NCI-H2196 (cell line): ENCODE results near the gene SAFB.

Source experiments
- DNase-seq: peaks from one replicate; lab custom pipeline; 2025; ENCODE audit not compliant: unreplicated experiment; lab: John Stamatoyannopoulos, UW

Gene SAFB

GRCh38 chr19:5622465-5623396 lies at the start of gene SAFB, which contains the start of gene SAFB2:
Gene SAFB, plus strand, starts transcription at chr19:5623083. Its CDS starts 123 bp downstream, at chr19:5623206.
Gene SAFB2, minus strand, starts transcription at chr19:5622776. Its CDS starts 61 bp downstream, at chr19:5622715.
- DNase-seq, result peak; percentile 100

- no peak for DNase-seq
Measured at GRCh38 chr19:5575590-5575989, 47.3 kb upstream of the SAFB start.

DNA sequence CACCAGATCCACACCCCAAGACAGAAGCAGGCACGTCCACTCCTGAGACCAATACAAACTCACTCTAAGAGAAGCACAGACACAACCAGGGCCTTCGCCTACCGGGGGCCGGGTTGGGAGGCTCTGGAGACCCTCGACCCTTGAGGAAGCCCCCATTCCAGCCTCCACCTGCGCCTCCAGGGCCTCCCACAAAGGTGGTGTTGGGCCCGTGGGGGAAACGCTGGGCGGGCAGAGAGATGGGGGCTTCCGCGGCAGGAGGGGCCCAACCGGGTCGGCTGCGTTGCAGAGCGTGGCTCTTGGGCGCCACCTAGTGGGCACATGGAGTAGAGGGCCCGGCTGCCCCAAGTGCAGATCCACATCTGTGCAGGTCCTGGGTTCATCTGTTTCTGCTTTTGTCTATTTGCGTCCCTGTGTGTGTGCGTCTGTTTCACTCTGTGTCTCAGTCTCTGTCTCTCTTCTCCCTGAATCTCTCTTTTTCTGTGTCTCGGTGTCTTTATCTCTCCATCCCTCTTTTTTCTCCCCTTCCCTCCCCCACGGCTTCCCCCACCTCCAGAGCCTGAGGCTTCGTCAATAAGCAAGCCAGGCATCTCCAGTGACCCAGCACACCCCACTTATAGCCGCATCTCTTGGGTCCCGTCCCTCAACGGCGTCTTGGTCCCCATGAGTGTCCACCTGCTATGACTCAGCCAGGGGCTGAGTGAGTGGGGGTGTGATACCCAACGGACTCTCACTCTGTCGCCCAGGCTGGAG lies 44.6 kb upstream of the SAFB start:
- peak; percentile 67 for DNase-seq

DNA sequence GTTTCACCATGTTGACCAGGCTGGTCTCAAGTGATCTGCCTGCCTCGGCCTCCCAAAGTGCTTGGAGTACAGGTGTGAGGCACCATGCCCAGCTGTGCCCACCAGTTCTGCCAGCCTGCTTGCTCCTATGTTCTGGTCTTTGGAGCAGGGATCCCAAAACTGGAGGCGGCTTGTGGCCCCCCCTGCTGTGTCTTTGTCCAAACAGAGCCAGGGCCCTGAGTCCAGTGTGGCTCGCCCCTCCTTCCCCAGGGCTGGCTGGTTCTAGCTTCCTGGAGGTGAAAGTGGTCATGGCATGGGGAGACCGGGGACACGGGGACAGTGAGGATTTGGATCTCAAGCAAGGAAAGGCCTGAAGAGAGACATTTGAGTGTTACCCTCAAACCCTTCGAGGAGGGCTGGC lies 43.6 kb upstream of the SAFB start:
- no peak for DNase-seq

DNA sequence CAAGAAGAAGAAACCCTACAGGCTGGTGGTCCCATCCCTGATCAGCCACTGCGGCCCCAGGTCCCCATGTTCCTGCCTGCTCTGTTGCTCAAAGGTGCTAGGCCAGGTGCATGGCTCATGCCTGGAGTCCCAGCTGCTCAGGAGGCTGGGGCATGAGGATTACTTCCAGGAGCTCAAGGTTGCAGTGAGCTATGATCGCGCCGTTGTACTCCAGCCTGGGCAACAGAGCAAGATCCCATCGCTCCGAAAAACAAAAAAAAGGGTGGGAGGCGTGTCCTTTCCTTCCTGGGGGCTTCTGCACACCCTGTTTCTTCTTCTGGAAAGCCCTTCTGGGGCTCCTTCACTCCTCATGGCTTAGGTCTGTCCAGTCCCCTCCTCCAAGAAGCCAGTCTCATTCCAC lies 43.2 kb upstream of the SAFB start:
- no peak for DNase-seq

DNA sequence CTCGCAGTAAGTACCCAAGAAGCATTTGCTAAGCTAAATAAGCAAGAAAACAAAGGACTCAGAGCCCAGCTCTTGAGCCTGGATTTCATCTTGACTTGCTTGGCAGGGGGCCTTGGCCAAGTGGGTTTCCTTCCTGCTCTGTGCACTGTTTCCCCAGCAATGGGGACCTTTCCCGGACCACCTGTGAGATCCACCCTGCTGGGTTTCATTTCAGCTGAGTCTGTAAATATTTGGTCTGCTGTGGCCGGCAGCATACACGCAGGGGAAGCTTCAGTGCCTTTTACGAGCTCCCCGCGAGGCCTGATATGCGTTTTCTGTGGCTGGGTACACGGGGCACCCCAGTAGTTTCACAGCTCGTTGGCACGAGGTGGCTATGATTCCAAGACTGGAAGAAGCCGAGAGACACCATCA lies 42.7 kb upstream of the SAFB start:
- DNase-seq, result no peak

DNA sequence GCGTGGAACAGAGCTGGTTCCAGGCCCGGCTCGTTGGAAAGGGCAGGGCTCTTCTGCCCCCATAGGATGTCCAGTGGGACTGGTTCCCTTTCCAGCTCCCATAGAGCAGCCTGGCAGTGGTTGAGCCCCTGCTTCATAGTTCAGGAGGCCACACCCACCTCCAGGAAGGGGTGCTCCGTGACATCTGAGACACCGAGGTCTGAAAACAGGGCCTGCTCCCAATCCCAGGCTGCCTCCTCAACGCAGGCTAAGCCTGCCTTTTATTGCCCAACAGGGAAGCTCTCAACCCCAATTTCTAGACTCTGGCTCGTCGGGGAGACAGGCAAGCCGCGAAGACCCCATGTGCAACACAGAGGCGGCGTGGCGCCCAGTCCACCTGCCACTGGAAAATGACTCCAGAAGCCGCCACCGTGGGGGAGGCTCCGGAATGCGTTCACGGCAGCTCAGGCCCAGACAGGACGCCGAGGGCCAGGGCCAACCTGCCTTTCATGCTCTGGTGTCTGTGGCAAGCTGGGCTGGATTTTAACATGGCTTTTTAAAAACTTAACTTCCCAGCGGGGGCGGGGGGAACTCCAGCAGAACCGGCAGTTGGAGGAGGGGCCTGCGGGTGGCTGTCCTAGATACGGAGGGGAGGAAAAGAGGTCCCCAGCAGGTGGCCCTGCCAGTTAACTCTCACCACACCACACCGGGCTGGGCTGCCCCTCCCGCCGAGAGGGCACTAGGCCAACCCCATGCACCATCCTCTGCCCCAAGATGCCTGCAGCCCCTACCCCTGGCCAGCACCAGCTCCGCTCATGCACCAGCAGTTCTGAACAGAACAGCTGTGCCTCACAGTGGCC lies 37.2 kb upstream of the SAFB start:
- DNase-seq, result peak; percentile 28

- no peak for DNase-seq
Measured at GRCh38 chr19:5586300-5587070, 36.4 kb upstream of the SAFB start.

DNA sequence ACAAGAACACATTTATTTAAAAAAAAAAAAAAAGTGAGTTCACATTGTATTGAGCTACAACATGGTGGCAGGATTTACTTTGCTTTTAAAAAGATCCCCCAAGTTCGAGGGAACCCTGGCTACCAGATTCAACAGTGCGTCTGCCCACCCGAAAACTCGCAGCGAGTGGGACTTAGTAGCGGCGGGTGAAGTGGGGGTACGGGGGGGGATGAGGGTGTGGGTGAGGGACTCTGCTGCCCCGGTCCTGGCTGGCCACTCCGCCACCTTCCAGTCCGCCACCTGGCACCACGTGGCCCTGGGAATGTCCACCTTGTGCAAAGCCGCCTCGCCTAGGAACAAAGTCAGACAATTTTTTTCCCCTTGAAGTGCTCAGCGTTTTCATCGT lies 35.8 kb upstream of the SAFB start:
- no peak for DNase-seq

GRCh38 chr19:5587661-5588060 lies 35.2 kb upstream of the SAFB start:
- peak; percentile 68 for DNase-seq

- no peak for DNase-seq
Measured at GRCh38 chr19:5588441-5588840, 34.4 kb upstream of the SAFB start.

DNA sequence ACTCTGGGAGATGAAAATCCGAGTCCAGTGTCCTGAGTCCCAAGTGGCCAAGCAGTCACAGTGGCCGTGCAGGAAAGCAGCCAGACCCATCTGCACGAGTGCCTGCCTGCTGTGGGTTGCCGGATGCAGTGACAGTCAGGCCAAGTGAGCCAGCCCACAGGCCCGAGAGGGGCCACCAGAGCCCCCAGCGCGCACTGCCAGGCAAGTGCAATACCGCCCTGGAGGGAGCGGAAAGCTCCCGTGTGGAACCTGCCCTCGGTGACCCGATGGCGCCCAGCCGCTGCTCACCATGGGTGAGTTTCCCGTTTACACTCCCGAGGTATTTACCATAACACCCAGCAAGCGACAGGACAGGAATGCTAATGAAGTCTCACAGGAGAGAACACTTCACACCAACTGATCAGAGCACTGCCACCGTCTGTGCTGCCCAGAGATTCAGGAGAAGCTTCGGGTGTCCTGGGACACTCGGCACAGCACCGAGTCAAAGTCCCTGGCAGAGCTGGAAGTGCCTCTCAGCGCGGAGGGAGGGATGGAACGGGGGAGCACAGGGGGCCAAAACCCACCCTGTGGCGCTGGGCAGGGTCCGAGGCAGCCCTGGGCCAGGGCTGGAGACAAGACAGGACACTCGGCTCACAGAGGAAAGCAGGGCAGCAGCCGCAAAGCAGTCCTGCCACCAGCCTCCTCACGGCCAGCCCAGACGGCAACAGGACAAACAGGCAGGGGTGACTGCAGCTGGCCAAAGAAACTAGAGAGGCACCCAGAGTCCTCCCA lies 33.8 kb upstream of the SAFB start:
- DNase-seq, result no peak

- no peak for DNase-seq
Measured at GRCh38 chr19:5590151-5590864, 32.6 kb upstream of the SAFB start.

DNA sequence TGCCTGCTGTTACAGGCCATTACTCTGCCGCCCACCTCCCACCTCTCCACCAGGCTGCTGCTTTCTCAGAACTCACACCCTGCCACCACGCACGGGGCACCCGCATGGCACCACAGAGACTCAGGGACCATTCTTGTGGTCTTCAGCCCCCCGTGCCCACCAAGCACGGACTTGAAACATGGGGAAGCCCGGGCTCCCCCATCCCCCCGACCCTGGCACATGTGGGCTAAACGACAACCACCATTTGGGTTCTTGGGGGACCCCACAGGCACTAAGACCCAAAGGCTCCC lies 32.1 kb upstream of the SAFB start:
- DNase-seq, result no peak

DNA sequence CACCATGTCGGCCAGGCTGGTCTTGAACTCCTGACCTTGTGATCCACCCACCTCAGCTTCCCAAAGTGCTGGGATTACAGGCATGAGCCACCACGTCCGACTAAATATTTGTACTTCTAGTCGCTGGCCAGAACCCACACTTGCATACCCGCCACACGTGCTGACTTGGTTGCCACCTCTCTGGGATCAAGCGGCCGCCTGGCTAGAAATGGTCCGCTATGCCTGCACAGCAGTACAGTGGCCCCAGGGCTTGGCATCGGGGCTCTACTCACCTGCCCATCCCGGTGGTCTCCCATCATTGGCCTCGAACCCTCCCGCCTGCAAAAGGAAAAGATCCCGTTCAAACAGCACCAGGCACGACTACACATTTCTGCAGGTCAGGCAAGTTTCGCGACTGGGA lies 31.4 kb upstream of the SAFB start:
- DNase-seq, result no peak

DNA sequence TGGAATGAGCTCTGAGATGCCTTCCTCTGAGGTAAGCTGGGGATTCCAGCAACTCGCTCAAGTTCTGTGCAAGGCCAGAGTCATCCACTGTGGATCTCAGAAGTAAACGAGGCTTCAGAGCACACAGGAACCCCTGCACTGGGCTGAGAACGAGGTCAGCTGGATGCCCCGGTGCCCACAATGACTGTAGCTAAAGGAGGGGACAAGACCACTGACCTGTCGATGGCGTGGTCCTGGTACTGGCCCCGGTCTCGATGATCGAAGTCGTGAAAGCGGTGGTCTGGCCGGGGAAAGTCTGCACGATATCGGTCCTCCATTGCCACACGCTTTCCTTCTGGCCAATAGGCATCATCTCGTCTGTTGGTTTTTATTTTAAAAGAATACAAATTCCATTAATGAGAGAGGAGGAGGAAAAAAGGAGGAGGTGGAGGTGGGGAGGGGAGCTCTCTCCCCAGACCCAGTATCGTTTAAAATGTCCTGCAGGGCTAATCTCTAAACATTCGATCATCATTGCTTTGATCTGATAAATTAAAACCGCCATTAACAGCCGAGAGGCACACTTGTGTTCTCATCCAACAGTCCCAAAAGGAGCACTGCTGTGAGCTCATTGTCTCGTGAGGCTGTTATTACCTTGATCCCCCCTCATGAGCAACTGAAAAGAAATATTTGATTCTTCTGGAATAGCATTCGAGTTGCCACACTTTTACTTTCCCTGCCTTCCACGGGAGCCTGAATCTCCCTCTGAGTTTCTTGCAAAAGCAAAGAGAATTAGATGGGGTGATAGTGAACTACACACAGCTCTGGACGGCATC lies 30.1 kb upstream of the SAFB start:
- no peak for DNase-seq

DNA sequence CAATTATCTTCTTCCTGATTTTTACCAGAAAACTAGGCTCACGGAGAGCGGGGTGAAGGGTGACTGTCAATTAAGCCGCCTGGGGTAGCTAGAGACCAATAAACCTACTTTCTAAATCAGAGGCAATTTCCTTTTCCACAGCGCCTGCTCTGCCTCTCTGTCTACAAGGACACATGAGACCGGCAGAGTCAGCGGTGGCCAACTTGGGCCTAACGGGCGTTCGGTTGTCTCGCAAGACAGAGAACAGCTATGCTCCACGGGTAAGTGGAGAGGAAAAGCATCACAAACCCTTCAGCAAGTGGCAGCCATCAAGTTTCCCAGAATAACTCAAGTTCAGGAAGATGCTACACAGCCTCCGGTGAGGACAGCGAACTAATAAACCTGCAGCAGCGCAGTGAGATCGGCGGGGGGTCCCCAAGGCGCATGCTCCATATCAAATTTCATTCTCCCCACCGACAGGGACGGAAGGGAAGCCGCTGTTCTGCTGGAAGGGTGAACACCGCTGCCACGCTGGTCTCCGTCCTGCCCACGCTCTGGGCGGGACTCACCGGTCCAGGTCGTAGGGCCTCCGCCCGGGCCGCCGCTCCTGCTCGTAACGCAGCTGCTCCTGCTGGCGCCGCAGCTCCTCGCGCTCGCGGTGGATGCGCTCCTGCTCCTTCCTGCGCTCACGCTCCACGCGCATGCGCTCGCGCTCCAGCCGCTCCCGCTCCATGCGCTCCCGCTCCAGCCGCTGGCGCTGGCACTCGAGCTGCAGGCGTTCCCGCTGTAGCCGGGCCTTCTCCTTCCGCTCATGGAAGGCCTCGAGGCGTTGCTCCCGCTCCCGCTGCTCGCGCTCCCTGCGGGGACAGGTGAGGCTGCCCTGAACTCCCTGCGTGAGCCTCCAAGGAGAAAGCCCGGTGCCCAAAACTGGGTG lies 29.3 kb upstream of the SAFB start:
- no peak for DNase-seq
